GM19324 (cell line): ENCODE data around the gene CEP112.
"Not testable (repeated sequence)": the region's sequence is repeated elsewhere in the genome, so short reads cannot be mapped to it uniquely, and the experiment has no call there.

ENCODE experiments used
- ATAC-seq: cut with Tn5 transposase; IDR thresholded peaks from one replicate; pipeline ENCODE4 v1.9.1; 2021; ENCODE audit warnings: mild to moderate bottlenecking, moderate library complexity; ENCODE audit not compliant: unreplicated experiment, low FRiP score

Gene CEP112

DNA sequence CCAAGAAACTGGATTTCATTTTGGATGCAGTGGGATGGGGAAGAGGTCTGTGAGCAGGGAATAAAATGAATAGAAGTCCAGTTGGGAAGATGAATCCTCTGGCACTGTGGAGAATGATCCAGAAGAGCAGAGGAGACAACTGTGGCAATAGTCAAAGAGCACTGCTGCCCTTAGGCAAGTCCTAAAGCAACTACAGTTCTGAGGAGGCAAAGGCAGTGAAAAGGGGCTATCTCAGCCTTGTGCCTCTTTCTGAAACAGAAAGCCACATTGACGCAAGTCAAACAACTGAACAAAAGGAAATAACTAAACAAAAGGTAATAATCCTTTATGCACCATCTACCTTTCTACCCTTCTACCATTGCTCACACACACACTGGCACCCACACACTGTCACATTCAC, 392.5 kb downstream of the CEP112 start:
- ATAC-seq: no peak

DNA sequence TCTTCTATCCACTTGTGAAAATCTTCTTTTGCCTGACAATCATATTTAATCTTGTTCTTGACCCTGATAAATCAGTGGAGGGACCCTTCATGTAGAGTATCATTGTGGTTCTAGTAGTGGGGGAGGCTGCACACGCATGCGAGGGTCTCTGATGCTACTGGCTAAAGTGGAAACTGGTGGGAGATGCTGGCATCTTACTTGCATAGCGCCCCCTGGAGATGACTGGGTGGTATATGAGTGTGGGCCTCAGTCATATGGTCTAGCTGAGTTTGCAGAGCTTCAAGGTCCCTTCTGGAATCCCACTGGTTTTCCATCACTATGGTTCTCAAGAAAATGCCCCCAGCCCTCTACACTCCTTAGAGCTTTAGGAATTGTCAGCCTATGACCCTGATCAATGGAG, 394.1 kb downstream of the CEP112 start:
- no peak for ATAC-seq

- no peak for ATAC-seq
Observed at GRCh38 chr17:65797101-65797500, 394.8 kb downstream of the CEP112 start.

DNA sequence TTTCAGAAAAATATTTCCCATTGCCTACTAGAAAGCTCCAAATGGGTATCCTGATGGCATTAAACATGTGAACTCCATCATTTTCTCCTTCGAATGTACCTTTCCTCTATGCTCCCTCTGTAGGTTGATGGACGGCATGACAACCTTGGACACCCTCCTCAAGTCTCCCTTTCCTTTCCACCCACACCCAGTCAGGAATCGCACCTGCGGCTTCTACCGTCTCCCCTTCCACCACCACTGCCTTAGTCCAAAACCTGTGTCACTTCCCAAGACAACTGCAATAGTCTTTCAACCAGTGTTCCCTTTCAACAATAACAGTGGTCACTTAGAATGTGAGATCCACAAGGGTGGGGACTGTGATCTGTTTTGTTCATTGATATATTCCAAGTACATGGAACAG, 397.4 kb downstream of the CEP112 start:
- ATAC-seq: no peak

- no peak for ATAC-seq
Observed at GRCh38 chr17:65790241-65790640, 401.7 kb downstream of the CEP112 start.

DNA sequence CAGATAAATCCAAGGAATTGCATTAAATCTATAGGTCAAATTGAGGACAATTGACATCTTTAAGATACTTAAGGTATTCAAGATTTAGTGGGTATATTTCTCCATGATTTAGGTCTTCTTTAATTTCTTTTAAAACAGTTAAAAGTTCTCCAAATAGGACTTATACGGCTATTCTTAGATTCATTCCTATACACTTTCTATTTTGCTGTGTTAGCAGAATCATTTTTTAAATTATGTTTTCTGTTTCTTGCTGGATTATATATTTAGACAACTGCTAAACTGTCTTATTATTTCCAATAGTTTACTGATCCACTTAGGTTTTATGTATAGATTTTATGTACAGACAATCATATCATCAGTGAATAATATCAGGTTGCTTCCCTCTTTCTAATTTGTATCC, 404.4 kb downstream of the CEP112 start:
- ATAC-seq: no peak

GRCh38 chr17:65786479-65786878, 405.5 kb downstream of the CEP112 start:
- no peak for ATAC-seq

- no peak for ATAC-seq
Observed at GRCh38 chr17:65785109-65785508, 406.8 kb downstream of the CEP112 start.

DNA sequence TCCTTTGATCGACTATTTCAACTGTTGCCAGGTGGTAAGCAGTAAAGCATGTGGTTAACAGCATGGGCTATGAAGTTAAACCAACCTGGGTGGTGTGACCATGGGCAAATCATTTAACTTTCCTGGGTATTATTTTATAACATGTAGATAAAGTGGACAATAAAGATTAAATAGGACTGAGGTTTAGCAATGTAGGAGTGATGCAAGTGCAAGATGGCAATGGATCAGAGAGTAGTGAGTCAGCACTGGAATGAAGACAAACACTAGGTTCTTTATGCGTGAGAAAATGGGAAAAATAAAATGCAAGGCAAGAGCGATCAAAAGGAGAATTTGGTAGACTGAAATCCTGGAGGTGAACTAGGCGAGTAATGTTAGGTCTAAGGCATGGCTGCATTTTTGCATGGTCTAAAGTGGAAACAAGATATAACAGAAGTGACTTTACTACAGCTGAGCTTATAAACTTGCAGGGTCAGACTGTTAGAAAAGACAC, 408.0 kb downstream of the CEP112 start:
- ATAC-seq: no peak

GRCh38 chr17:65782104-65782706, 409.7 kb downstream of the CEP112 start:
- not testable (repeated sequence) for ATAC-seq

DNA sequence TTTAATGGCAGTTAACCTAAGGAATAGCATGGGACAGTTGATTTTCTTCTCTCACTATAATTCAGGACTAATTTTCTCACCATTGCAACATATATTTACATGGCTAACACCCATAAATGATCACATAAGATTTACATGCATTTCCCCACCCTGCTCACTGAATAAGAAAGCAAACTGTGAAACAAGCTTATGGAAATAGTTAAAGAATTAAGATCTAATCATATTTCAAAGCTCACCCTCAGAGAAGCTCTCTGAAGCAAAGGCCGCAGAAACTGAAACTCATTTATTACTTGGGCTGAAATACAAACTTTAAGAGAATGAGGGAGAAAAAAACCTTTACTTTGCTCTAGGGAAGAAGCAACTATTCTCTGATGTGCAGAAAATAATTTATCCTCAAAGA, 411.8 kb downstream of the CEP112 start:
- ATAC-seq: no peak

DNA sequence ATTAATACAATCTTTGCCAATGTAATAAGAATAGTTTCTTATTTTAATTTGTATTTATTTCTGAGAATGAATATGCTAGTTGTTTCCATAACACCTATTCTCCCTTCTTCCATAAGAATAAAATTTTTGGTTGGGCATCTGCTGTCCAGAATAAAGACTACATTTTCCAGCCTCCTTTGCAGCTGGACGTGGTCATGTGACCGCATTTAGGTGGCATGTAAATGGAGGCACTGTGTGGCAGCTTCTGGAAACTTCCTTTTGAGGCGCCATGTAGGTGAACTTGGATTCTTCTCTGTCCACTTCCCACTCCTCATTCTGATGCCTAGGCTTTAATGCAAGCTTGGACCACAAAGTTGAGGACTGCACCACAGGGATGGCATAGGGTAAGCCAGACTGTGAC, 415.0 kb downstream of the CEP112 start:
- no peak for ATAC-seq

DNA sequence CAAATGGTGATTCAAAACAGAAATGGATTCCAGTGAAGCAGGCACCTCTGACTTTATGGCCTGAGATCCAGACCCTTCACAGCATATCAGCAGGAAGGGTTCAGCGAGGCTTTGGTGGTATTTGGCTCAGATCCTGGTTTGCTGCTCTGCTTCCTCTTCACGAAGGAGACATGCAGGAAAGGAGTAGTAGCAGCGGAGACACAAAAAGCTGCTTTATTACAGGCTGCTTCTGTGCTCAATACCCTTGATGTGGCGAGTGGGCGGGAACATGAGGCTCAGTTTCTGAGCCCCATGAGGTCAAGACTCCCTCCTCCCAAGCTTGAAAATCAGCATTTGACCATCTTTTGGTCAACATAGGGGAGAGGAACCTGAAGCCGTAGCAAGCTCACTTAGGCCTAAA, 417.1 kb downstream of the CEP112 start:
- ATAC-seq: no peak

- ATAC-seq: no peak
Observed at GRCh38 chr17:65772989-65773388, 418.9 kb downstream of the CEP112 start.

DNA sequence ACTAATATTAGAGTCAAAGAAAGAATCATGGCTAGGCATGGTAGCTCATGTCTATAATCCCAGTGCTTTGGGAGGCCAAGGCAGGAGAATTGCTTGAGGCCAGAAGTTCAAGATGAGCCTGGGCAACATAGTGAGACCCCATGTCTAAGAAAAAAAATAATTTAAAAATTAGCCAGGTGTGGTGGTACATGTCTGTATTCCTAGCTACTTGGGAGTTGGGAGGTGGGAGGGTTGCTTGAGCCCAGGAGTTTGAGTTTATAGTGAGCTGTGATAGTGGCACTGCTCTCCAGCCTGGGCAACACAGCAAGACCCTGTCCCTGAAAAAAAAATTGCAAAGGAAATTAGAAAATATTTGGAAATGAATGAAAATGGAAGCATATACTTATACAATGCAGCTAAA, 420.2 kb downstream of the CEP112 start:
- no peak for ATAC-seq

- no peak for ATAC-seq
Observed at GRCh38 chr17:65763786-65764185, 428.1 kb downstream of the CEP112 start.

DNA sequence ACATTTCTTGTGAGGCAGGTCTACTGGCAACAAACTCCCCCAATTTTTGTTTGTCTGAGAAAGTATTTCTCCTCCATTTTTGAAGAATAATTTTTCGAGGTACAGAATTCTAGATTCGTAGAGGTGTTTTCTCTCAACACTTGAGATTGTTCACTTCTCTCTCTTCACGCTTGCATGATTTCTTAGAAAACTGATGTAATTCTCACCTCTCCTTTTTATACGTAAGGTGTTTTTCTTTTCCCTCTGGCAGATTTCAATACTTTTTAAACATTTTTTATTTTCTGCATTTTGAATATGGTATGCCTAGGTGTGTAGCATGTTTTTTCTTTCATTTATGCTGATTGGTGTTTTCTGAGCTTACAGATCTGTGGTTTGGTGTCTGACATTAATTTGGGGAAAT, 429.0 kb downstream of the CEP112 start:
- no peak for ATAC-seq

GRCh38 chr17:65759532-65759931, 432.4 kb downstream of the CEP112 start:
- ATAC-seq: no peak

- no peak for ATAC-seq
Observed at GRCh38 chr17:65756760-65757159, 435.2 kb downstream of the CEP112 start.

- ATAC-seq: no peak
Observed at GRCh38 chr17:65755799-65756198, 436.1 kb downstream of the CEP112 start.

- ATAC-seq: no peak
Observed at GRCh38 chr17:65754630-65755029, 437.3 kb downstream of the CEP112 start.

DNA sequence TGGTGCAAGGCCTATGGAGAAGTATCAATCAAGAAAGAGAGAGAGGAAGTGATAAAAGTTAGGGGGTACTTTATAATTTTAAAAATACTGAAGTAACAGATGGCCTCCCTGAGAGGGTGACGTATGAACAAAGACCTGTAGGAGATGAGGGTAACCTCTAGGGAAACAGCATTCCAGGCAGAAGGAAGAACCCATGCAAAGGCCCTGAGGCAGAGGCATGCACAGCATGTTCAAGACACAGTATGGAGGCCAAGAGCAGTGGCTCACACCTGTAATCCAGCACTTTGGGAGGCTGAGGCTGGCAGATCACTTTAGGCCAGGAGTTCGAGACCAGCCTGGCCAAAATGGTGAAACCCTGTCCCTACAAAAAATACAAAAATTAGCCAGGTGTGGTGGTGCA, 437.9 kb downstream of the CEP112 start:
- no peak for ATAC-seq

- no peak for ATAC-seq
Observed at GRCh38 chr17:65753348-65753747, 438.6 kb downstream of the CEP112 start.
